ENCODE results near the gene C5. TPM values are rescaled to one million over a fixed set of nuclear protein-coding genes. Genes with fewer than 3 reads are reported as not detected.

C5 gene
- polyA plus RNA-seq, 3 donors = 12.8 to 14.7 (median 14.3) TPM

GRCh38 chr9:120918931-120919842, 130.9 kb downstream of the C5 start:
- no peak for DNase-seq (ENCODE audit: extremely low read depth in 1 of 11, low read depth in 9 of 11, low spot score in 4 of 11)

DNA sequence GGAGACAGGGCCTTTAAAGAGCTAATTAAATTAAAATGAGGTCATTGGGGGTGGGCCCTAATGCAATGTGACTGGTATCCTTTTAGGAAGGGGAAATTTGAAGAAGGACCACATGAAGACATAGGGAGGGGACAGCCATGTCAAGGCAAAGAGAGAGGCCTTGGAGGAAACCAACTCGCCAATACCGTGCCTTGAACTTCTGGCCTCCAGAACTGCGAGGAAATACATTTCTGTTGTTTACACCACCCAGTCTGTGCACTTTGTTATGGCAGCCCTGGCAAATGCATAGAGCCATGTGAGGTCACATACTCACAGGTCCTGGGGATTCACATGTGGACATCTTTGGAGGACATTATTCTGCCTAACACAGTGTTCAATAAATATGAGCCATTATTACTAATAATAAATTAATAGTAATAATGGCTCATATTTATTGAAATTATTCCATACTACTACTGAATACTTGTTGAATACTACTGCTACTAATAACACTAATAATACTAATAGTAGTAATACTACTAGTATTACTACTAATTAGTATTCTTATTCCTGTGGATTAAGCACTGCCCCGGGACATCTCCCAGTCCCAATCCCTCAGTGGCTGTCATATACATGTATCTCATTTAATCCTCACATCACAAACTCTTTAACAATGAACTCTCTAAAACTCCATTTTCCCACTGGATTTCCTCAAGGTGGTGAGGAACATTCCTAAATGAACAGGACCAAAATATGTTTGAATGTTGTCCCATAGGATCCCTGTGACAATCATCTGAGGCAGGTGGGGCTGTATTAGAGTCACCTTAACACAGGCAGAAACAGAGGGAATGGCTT, 131.9 kb downstream of the C5 start:
- no peak for DNase-seq (ENCODE audit: extremely low read depth in 1 of 11, low read depth in 9 of 11, low spot score in 4 of 11)

DNA sequence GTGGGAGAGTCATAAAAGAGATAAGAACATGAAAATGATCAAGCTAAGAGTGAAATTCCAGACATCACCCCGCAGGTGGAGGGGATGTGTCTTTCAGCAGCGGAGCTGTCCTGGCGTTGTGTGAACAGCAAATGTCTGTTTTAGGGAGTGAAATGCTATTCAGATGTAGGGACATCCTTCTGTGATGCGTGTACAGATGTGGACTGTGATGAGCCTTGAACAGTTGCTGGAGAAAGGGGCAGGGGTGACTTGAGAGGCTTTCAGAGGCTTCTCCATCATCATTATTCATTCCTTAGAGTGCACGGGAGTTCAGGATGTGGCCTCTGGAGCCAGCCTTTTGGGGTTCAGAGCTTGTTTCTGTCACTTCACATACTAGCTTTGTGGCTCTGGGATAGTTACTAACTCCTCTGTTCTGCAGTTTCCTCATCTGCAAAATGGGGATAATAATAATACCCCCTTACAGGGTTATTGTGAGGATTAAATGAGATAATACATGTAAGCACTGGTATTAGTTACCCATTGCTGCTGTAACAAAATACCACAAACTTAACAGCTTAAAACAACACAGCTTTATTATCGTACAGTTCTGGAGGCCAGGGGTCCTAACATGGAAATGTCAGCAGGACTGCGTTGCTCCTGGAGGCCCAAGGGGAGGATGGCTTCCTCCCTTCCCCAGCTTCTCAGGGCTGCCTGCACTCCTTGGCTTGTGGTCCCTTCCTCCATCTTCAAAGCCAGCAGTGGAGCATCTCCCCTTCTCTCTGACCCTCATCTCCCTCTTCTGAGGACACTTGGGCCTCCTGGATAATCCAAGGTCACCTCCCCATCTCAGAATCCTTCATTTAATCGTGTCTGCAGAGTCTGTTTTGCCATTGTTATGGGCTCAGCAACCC, 132.8 kb downstream of the C5 start:
- no peak for DNase-seq (ENCODE audit: extremely low read depth in 1 of 11, low read depth in 9 of 11, low spot score in 4 of 11)

DNA sequence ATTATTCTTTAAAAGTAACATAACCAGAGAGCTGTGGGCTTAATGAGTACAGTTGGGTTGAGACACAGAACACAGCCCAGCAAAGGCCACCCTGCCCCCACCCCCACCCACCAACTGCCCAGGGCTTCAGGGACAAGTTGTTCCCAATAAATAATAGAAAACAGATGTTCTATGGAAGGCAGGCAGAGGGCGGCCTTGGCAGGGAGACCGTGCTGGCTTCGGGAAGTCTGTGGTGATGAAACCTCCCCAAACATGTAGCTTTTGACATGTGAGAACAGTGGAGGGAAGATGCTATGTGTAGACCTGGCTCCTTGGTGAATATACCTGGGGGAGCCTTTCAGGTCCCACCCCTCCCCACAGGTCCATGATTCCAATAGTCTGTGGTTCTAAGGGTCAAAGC, 133.5 kb downstream of the C5 start:
- DNase-seq (ENCODE audit: extremely low read depth in 1 of 11, low read depth in 9 of 11, low spot score in 4 of 11) = no peak

DNA sequence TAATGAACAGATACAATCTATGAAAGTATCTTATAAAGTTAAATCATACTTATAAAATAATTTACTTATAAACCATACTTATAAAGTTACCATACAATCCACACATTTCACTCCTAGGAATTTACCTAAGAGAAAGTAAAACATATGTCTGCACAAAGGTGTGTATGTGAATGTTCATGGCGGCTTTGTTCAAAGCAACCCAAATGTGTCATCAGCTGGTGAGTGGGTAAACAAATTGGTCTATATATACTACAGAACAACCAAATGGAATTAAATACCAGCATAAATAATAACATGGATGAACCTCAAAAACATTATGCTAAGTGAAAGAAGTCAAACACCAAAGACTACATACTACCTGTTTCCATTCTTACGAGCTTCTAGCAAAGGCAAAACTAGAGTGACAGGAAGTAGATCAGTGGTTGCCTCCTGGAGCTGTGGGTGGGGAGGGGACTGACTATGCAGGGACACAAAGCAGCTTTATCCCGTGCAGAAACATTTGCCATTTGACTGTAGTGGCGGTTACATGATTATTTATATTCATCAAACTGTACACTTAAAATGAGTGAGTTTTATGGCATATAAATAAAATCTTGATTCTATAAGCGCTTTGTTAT, 134.1 kb downstream of the C5 start:
- no peak for DNase-seq (ENCODE audit: extremely low read depth in 1 of 11, low read depth in 9 of 11, low spot score in 4 of 11)

- DNase-seq (ENCODE audit: extremely low read depth in 1 of 11, low read depth in 9 of 11, low spot score in 4 of 11) = no peak
Observed at GRCh38 chr9:120914953-120915352, 135.1 kb downstream of the C5 start.

- DNase-seq (ENCODE audit: extremely low read depth in 1 of 11, low read depth in 9 of 11, low spot score in 4 of 11) = no peak
Observed at GRCh38 chr9:120914396-120914795, 135.7 kb downstream of the C5 start.

DNA sequence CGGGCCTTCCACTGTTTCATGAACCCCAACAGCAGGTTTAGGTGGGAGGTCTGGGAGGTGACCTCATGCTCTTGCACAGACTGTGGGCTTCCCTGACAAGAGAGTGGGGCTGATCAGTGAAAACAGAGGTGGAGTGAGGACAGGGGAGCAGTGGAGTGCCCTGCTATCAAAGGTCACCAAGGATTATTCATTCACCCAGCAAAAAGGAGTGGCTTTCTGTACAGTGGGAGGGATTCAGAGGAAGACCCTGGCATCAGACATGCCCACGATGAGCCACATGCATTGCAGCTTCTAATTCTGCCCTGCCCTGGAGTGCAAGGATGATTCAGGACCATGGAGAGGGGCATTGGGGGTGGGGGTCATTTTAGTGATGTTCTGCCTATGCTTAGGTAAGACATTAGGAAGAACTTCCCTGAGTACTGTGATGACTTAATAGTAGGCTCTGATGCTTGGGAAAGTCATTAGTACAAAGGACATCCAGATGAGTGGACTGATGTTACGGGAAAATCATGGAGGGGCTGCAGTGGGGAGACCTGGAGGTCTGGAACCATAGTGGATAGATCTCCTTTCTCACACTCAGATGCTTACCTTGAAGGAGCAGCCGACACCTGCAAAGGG, 136.3 kb downstream of the C5 start:
- no peak for DNase-seq (ENCODE audit: extremely low read depth in 1 of 11, low read depth in 9 of 11, low spot score in 4 of 11)

- DNase-seq (ENCODE audit: extremely low read depth in 1 of 11, low read depth in 9 of 11, low spot score in 4 of 11) = peak in 1 of 11 donors; percentile 63
Observed at GRCh38 chr9:120912958-120913646, 137.0 kb downstream of the C5 start.

DNA sequence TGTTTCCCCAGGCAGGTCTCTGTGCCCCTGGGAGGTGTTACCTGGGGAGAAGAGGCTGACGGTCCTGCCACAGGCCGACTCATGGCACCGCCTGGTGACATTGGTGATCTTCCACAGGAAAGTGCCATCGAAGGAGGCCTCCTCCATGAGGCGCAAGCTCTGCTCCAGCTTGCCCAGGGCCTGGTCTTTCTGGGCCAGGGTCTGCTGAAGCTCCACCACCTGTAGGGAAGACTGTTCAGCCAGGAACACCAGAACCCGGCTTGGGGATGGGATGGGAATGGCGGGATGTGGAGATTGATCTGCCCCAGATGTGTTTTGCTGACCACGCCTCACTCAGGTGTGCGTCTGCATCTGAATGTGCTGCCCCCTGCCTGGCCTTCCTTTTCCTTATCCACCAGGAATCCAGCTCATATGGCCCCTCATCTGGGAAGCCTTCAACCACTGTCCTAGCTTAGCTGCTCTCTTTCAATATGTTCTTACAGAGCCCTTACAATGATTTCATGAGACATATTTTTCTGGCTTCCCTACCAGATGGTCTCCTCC, 138.7 kb downstream of the C5 start:
- no peak for DNase-seq (ENCODE audit: extremely low read depth in 1 of 11, low read depth in 9 of 11, low spot score in 4 of 11)

DNA sequence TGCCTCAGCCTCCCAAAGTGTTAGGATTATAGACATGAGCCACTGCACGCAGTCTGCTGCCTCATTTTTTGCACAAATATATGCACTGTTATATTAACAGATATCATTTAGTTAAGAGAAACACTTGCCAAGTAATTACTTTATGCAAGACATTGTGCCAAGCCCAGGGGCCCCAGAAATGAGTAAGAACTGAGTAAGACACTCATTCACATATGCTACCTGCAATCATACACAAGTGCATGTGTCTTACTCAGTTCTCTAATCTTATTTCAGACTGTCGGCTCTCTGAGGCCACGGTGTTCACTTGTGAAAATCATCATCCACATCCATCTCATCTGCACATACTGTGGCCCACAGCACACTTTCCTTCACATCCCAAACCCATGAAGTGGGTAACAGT, 139.4 kb downstream of the C5 start:
- no peak for DNase-seq (ENCODE audit: extremely low read depth in 1 of 11, low read depth in 9 of 11, low spot score in 4 of 11)

DNA sequence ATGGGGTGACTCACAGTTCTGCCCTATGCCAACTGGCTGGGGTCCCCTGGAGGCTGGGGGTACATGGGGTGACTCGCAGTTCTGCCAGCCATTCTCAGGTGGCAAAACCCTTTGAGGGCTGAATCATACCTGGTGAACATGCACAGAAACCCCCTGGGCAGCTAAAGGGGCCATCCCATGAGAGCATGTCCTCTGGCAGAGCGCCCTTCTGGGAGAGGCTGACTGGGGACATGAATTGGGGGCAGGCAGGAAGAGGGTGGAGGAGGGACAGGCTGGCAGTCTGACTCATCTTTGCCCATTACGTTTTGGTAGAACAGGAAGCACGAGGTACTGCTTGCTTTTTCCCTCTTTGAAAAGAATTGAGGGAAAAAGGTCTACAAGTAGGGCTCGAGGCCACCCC, 140.2 kb downstream of the C5 start:
- no peak for DNase-seq (ENCODE audit: extremely low read depth in 1 of 11, low read depth in 9 of 11, low spot score in 4 of 11)

DNA sequence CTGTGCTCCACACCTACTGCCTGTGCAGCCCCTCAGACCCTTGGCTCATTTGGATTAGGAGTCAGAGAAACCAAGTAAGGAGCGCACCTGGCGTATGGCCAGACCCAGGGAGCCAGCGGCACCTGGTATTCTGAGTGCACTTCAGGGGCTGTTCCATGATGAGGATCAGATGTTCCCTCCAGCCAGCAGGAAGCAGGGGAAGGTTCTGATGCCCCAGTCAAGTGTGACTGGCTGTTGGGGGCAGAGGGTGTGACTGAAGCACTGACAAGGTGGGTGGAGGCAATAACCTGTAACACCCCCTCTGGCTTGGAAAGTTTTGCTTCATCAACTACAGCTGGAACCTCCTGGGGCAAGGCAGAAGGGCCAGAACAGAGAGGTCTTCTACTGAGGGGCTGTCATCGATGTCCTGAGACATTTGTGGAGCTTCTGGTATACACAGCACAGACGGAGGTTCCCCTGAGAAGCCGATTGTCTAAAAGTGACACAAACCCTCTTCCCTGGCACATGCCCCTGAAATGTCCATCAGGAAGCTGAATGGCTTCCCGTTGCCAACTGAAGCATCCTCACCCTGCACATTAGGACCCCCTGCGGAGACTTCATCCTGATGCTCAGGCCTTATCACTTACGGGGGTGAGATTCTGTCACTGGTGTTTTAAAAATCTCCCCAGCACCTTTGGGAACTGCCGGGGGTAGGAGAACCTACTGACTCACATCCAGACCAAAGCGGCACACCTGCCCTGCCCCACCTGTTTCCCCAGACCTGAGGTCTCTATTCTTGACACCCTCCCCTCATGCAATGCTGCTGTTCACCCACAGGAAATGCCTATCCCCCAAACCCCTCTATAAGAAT, 144.5 kb downstream of the C5 start:
- no peak for DNase-seq (ENCODE audit: extremely low read depth in 1 of 11, low read depth in 9 of 11, low spot score in 4 of 11)

GRCh38 chr9:120904978-120905301, 145.1 kb downstream of the C5 start:
- no peak for DNase-seq (ENCODE audit: extremely low read depth in 1 of 11, low read depth in 9 of 11, low spot score in 4 of 11)

GRCh38 chr9:120904061-120904977, 145.8 kb downstream of the C5 start:
- no peak for DNase-seq (ENCODE audit: extremely low read depth in 1 of 11, low read depth in 9 of 11, low spot score in 4 of 11)

Measured in renal cortex interstitium (tissue), 11 donors.